HK-2 (cell line): Measurements from ENCODE around the gene PTBP1.
"Not testable (repeated sequence)": the region's sequence is repeated elsewhere in the genome, so short reads cannot be mapped to it uniquely, and the experiment has no call there.

Experiments
- DNase-seq: peaks from one replicate; pipeline ENCODE4 v3.0.0-alpha.2; 2018; ENCODE audit not compliant: unreplicated experiment

PTBP1 gene

DNA sequence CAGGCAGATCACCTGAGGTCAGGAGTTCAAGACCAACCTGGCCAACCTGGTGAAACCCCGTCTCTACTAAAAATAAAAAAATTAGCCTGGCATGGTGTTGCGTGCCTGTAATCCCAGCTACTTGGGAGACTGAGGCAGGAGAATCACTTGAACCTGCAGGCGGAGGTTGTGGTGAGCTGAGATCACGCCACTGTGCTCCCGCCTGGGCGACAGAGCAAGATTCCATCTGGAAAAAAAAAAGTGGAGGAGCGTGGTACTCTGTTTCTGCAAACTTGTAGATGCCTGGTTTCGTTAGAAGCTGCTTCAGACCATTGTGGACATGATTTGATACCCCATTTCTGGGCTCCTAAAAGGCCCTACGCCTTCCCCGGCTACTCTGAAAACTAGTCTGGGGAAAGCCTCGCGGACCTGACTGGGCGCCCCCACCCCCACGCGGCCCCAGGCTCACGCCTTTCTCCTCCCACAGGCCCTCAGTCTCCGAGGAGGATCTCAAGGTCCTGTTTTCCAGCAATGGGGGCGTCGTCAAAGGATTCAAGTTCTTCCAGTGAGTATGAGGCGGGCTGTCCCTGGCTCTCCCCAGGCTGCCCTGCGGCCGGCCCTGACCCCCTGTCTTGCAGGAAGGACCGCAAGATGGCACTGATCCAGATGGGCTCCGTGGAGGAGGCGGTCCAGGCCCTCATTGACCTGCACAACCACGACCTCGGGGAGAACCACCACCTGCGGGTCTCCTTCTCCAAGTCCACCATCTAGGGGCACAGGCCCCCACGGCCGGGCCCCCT lies 13.0 kb downstream of the PTBP1 start:
- no peak for DNase-seq

DNA sequence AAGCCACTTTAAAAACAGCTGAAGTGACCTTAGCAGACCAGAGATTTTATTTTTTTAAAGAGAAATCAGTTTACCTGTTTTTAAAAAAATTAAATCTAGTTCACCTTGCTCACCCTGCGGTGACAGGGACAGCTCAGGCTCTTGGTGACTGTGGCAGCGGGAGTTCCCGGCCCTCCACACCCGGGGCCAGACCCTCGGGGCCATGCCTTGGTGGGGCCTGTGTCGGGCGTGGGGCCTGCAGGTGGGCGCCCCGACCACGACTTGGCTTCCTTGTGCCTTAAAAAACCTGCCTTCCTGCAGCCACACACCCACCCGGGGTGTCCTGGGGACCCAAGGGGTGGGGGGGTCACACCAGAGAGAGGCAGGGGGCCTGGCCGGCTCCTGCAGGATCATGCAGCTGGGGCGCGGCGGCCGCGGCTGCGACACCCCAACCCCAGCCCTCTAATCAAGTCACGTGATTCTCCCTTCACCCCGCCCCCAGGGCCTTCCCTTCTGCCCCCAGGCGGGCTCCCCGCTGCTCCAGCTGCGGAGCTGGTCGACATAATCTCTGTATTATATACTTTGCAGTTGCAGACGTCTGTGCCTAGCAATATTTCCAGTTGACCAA lies 13.7 kb downstream of the PTBP1 start:
- no peak for DNase-seq

DNA sequence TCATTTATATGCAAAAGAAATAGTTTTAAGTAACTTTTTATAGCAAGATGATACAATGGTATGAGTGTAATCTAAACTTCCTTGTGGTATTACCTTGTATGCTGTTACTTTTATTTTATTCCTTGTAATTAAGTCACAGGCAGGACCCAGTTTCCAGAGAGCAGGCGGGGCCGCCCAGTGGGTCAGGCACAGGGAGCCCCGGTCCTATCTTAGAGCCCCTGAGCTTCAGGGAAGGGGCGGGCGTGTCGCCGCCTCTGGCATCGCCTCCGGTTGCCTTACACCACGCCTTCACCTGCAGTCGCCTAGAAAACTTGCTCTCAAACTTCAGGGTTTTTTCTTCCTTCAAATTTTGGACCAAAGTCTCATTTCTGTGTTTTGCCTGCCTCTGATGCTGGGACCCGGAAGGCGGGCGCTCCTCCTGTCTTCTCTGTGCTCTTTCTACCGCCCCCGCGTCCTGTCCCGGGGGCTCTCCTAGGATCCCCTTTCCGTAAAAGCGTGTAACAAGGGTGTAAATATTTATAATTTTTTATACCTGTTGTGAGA lies 14.3 kb downstream of the PTBP1 start:
- DNase-seq: no peak

DNA sequence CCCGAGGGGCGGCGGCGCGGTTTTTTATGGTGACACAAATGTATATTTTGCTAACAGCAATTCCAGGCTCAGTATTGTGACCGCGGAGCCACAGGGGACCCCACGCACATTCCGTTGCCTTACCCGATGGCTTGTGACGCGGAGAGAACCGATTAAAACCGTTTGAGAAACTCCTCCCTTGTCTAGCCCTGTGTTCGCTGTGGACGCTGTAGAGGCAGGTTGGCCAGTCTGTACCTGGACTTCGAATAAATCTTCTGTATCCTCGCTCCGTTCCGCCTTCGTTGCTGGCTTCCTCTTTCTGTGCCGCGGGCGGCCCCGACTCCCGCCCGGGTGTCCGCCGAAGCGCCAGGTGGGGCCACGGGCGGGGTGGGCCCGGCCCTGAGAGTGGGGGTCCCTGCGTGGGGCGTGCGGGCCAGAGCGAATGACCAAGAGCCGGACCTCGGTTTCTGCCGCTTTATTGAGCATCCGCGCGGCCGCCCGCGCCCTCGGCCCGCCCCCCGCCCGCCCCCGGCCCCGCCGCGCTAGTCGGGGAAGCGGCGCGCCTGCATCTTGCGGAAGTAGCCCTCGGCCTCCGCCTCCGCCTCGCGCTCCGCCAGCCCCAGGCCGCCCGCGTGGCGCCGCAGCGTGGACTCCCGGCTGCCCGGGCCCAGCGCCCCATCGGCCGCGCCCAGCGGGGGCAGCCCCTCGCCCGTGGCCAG lies 14.9 kb downstream of the PTBP1 start:
- DNase-seq: no peak

DNA sequence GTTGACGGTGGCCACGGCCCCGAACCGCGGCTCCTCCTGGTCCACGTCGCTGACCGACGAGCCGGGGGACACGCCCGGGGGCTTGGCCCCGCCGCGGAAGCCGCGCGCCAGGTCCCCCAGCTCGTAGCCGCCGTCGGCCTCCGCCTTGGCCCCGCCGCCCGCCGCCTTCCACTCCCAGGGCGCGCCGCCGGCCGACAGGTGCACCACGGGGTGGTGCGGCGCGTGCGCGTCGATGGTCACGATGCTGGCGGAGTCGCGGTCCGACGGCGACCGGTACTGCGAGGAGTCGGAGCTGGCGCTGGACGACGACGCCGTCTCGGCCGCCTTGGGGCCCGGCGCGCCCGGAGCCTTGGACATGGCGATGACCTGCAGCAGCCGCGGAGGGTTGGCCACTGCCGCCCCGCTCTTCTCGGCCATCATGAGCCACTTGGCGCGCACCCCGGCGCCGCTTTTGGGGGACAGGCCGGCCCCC lies 15.5 kb downstream of the PTBP1 start:
- DNase-seq: no peak

DNA sequence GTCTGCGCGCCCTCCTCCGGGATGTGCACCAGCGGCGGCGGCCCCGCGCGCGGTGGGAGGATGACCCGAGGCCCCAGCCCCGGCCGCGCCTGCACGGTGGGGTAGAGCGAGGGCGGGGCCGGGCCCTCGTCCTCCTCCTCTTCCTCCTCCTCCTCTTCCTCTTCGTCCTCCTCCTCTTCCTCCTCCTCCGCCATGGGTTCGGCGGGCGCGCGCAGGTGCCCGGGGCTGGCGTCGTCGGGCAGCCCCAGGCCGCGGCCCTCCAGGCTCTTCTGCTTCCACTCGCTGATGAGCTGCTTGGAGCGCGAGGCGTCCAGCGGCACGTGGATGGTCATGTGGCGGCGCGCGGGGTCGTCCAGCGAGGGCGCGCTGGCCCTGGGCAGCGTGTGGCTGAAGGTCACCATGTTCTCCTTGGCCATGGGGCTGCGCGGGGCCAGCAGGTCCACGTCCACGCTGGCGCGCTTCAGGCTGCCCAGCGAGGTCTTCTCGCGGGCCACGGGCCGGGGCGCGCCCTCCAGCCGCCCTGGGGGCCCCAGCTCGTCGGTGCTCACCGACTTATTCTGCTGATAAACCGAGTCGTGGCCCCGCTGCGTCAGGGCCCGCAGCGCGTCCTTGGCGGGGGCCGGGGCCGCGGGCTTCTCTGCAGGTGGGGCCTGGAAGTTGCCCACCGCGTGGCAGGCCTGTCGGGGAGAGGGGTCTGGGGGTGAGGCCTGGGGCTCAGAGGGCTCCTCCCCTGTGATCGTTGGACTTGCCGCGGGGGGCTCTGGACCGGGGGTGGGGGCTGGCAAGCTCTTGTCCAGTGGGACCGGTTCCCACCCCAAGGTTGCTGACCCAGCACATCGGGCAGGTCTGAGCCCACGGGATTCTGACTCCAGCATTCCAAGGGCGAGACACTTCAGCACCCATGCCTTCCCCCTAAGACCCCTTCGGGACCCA lies 16.2 kb downstream of the PTBP1 start:
- DNase-seq: no peak

DNA sequence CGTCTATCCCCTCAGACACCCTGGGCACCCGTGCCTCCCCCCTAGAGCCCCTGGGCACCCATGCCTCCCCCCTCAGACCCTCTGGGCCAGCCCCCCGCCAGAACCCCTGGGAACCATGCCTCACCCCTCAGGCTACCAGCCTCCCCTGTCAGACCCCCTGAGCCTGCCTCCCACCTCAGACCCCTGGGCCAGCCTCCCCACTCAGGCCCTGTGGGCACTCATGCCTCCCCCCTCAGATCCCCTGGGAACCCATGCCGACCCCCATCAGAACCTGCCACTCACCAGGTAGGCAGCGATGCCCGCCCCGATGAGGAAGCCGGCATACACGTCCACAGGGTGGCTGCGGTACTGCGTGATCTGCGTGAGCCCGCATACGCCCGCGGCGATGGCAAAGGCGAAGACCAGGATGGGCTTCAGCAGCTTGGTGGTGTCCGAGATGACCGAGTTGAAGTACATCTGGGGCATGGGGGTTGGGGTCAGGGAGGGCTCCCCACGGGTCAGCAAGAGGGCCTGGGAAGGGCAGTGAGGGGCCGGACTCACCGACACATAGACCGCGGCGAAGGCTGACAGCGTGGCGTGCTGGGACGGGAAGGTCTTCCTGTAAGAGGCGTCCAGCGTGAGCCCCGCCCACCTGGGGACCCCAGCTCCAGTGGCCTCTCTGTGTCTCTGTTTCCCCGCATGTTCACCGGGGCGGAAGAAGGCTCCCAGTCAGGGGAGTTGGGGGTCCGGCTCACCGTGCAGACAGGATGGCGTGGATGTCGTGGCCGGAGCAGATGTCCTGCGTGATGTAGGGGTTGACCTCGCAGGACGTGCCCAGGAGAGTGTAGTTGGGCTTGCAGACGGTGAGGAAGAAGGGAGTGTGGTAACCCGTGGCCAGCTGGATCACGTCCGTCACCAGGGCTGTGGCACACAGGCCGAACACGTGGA lies 17.2 kb downstream of the PTBP1 start:
- no peak for DNase-seq

DNA sequence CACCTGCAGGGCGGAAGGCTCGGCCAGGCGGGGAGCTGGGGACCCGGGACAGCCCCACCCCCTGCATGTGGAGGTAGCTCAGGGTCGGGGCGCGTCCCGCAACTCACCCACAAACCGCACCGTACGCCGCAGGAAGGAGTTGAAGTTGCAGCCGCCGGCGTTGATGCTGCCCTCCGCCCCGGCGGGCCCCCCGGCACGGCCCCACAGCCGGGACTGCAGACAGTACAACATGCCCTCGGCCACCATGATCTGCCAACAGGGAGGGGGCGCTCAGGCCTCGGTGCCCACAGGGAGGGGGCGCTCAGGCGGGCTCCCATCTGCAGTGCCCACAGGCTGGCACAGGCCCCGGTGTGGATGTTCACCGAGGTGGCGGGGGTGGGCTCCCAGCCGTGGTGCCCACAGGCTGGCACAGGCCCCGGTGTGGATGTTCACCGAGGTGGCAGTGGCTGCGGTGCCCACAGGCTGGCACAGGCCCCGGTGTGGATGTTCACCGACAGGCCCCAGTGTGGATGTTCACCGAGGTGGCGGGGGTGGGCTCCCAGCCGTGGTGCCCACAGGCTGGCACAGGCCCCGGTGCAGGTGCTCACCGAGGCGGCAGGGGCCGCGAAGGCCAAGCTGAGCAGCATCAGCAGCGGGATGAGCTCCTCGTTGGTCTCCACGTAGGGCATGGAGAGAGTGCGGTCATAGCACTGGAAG lies 18.0 kb downstream of the PTBP1 start:
- DNase-seq: no peak

DNA sequence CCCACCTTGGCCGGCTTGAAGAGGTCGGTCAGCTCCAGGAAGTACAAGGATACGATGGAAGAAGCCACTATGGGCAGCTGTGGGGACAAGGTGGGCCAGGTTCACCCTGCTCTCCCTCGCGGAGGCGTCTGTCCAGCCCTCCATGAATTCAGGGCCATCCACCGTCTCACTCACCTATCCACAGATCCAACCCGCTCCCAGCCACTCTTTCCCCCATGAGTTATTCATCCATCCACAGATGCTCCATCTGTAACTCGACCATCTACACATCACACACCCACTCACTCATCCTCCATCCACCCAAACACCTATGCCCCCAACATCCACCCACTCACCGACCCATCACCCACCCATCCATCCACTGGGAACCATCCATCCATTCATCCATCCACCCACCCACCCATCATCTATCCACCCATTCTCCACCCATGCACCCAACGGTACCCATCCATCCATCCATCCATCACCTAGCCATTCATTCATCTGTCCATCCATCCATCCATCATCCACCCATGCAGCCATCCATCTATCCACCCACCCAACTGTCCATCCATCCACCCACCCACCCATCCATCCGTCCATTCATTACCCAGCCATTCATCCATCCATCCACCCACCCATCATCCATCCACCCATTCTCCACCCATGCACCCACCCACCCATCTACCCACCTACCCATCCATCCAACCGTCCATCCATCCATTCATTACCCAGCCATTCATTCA lies 18.7 kb downstream of the PTBP1 start:
- no peak for DNase-seq

DNA sequence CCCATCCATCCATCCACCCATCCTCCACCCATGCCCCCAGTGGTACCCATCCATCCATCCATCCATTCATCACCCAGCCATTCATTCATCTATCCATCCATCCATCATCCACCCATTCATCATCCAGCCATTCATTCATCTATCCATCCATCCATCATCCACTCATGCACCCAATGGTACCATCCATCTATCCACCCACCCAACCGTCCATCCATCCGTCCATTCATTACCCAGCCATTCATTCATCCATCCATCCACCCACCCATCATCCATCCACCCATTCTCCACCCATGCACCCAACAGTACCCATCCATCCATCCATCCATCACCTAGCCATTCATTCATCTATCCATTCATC lies 19.2 kb downstream of the PTBP1 start:
- DNase-seq: no peak

DNA sequence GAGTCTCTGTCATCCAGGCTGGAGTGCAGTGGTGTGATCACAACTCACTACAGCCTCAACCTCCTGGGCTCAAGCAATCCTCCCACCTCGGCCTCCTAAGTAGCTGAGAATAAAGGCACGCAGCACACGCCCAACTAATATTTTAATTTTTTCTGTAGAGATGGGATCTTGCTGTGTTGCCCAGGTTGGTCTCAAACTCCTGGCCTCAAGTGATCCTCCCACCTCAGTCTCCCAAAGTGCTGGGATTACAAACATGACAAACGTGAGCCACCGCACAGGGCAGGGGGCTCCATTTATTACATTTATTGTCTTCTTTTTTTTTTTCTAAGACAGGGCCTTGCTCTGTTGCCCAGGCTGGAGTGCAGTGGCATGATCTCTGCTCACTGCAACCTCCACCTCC lies 23.0 kb downstream of the PTBP1 start:
- not testable (repeated sequence) for DNase-seq

DNA sequence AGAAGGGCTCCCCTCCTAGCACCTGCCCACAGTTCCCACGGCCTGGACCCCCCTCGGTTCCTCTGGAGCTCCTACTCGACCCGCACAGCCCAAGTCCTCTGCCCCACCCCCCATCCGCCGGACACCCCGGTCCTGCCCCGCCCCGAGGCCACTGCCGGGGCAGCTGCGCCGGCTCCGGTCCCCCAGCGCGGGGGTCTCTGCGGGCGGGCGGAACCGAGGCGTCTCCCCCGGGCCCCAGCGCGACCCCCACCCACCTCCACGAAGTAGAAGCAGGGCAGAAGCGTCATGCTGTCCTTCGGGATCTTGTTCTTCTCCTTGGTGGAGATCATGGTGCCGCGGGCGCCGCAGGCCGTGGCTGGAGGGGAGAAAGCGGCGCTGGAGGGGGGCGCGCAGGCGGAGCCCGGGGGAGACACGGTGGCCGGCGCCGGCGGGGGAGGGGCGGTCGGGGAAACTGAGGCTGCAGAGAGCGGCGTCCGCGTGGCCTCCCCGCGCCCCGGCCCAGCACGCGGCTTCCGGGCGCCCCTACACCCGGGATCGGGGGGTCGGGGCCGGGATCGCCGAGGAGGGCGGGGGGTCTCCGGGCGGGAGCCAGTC lies 24.1 kb downstream of the PTBP1 start:
- no peak for DNase-seq

DNA sequence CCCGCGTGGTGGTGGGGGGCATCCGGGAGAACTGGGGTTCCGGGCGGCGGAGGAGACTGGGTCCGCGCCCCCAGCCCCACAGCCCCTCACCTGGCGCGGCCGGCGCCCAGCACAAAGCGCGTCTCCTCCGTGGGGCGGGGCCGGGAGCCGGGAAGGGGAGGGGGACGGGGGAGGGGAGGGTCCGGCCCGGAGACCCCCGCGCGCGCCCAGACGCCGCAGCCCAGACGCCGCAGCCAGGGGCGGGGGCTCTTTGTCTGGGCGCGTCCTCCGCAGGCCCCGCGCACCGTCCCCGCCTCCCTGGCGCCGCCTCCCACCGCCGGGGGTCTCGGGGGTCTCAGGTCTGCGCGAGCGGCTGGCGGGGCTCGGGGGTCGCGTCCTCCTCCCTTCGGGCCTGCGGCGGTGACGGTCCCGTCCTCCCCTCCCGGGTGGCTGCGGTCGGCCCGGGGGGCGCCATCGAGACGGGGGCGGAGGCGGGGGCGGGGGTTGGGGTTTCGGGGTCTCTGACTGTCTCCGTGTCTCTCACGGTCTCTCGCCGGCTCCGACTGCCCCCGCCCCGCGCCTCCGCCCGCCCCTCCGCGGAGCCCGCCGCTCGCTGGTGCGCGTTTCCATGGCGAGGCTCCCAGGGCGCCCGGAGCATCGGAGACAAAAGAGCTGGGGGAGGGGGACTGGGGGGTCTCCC lies 24.7 kb downstream of the PTBP1 start, which contains the start of gene PLPPR3:
Gene PLPPR3, minus strand, starts transcription at position 131 of the 679 bp plus-strand sequence. CDS start 396 bp downstream, outside the sequence.
- DNase-seq: no peak

DNA sequence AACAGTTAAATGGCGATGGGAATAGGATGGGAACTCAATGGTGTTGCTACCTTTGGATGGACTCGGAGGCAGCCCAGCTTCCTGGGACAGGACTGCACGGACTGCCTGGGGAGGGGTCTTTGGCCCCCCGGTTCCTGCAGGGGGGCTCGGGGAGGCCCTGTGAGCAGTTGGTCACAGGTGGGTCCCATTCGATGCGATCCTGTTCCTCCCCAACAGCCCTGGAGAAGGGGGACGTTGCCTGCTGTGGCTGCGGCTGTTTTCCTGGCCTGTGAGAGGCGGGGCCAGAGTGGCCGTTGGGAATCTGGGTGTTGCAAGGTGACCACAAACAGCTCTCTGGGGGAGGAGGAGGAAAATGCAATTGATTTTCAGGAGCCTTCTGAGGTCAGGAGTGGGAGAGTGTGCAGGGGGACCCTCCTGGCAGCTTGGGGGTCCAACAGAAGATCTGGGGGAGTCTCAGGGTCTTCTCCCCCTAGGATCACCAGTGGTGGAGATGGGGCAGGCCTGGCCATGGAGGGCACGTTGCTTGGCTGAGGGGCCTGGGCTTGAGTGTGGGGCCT lies 26.4 kb downstream of the PTBP1 start:
- peak; percentile 49 for DNase-seq

DNA sequence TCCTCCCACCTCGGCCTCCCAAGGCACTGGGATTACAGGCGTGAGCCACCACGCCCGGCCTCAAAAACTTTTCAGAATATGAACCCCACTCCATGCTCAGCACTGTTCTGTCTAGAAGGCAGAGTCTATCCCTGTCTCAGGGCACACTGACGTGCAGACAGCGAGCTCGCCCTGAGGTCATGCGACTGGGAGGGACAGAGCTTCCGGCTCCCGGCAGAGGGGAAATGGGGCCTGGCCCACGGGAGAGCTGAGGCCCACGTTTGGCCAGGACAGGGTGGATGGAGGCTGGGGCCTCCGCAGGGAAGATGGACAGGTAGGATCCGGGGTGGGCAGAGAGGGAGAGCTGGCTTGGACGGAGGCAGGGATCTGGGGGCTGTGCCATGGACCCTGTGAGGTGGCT lies 27.6 kb downstream of the PTBP1 start:
- DNase-seq: no peak

DNA sequence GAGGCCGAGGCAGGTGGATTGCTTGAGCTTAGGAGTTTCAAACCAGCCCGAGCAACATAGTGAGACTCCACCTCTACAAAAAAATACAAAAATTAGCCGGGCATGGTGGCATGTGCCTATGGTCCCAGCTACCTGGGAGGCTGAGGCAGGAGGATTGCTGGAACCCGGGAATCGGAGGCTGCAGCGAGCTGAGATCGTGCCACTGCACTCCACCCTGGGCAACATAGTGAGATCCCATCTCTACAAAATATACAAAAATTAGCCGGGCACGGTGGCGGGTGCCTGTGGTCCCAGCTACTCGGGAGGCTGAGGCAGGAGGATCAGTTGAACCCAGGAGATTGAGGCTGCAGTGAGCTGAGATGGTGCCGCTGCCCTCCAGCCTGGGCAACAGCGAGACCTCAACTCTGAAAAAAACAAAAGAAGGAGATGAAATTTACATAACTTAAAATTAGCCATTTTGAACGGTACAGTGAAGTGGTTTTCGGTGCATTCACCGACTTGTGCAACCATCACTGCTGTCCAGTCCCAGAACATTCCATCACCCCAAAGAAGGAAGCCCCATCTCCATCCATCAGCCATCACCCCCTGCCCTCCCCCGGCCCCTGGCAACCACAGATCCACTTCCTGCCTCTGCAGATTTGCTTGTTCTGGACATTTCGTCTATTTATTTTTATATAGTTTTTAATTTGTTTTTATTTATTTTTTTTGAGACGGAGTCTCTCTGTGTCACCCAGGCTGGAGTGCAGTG lies 28.8 kb downstream of the PTBP1 start:
- DNase-seq: no peak

DNA sequence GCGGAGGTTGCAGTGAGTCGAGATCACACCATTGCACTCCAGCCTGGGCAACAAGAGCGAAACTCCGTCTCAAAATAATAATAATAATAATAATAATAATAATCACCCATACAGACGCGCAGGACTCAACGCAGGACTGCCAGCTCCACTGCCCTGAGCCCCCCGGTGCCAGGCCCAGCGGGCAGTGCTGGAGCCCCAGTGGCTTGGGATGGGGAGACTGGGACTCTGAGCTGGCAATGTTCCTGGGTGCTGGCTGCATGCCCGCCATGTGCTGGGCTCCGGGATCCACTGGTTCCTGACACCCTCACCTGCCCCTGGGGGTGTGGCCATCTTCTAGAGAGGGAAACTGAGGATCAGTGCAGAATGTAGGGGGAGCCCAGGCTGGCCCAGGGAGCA lies 30.1 kb downstream of the PTBP1 start:
- no peak for DNase-seq
